Trophoblast cell (in vitro differentiated cells and primary cell): ENCODE results near the gene JAML.

Experiments
- DNase-seq, 2 donors: peaks; one replicate each; pipeline ENCODE4 v3.0.0-alpha.2; 2016
- H2AFZ ChIP-seq: 2 replicates; pipeline ENCODE4 v1.6.1; 2013; ENCODE audit warnings: low read length, moderate library complexity, mild to moderate bottlenecking; ENCODE audit not compliant: insufficient read depth, poor library complexity
- H2AK5ac ChIP-seq: 2 replicates; pipeline ENCODE4 v1.6.1; 2013; ENCODE audit warnings: mild to moderate bottlenecking, low read length
- H2BK120ac ChIP-seq: 2 replicates; pipeline ENCODE4 v1.6.1; 2013; ENCODE audit warnings: low read length, mild to moderate bottlenecking, moderate library complexity; ENCODE audit not compliant: insufficient read depth, poor library complexity
- H2BK12ac ChIP-seq: 2 replicates; pipeline ENCODE4 v1.6.1; 2013; ENCODE audit warnings: mild to moderate bottlenecking, low read length, moderate library complexity
- H2BK5ac ChIP-seq: 2 replicates; pipeline ENCODE4 v1.6.1; 2013; ENCODE audit warnings: low read length, low read depth, moderate library complexity, mild to moderate bottlenecking; ENCODE audit not compliant: poor library complexity
- H3K14ac ChIP-seq: 2 replicates; pipeline ENCODE4 v1.6.1; 2013; ENCODE audit warnings: mild to moderate bottlenecking, low read length
- H3K18ac ChIP-seq: 2 replicates; pipeline ENCODE4 v1.6.1; 2013; ENCODE audit warnings: mild to moderate bottlenecking, low read length
- H3K23ac ChIP-seq: 2 replicates; pipeline ENCODE4 v1.6.1; 2013; ENCODE audit warnings: low read length
- H3K27ac ChIP-seq: 2 replicates; pipeline ENCODE4 v1.5.1; 2013; ENCODE audit warnings: low read depth, mild to moderate bottlenecking, inconsistent platforms, low read length, moderate library complexity
- H3K27me3 ChIP-seq: 2 replicates; pipeline ENCODE4 v1.6.1; 2013; ENCODE audit warnings: inconsistent platforms, mild to moderate bottlenecking, low read length, moderate library complexity; ENCODE audit not compliant: insufficient read depth
- H3K36me3 ChIP-seq, 2 experiments: 1 replicate in 1 of 2; 2 replicates in 1 of 2; pipeline ENCODE4 v1.6.1; 2013; ENCODE audit warnings: low read length in 2 of 2, mild to moderate bottlenecking in 2 of 2, moderate library complexity in 1 of 2; ENCODE audit not compliant: insufficient read depth in 2 of 2, control insufficient read depth in 1 of 2
- H3K4ac ChIP-seq: 2 replicates; pipeline ENCODE4 v1.6.1; 2013; ENCODE audit warnings: low read depth, mild to moderate bottlenecking, low read length, moderate library complexity
- H3K4me1 ChIP-seq, 2 experiments: 1 replicate in 1 of 2; 2 replicates in 1 of 2; pipeline ENCODE4 v1.6.1; 2013; ENCODE audit warnings: low read length in 2 of 2, mild to moderate bottlenecking in 2 of 2, moderate library complexity in 1 of 2; ENCODE audit not compliant: insufficient read depth in 2 of 2, control insufficient read depth in 1 of 2
- H3K4me2 ChIP-seq: 2 replicates; pipeline ENCODE4 v1.6.1; 2013; ENCODE audit warnings: inconsistent platforms, mild to moderate bottlenecking, low read length, moderate library complexity
- H3K4me3 ChIP-seq: 2 replicates; pipeline ENCODE4 v1.5.1; 2013; ENCODE audit warnings: mild to moderate bottlenecking, low read depth, low read length, inconsistent platforms
- H3K79me1 ChIP-seq: one replicate; pipeline ENCODE4 v1.6.1; 2013; ENCODE audit warnings: low read length
- H3K79me2 ChIP-seq: 2 replicates; pipeline ENCODE4 v1.6.1; 2013; ENCODE audit warnings: low read length, mild to moderate bottlenecking; ENCODE audit not compliant: control insufficient read depth, insufficient read depth, poor library complexity
- H3K9ac ChIP-seq: 2 replicates; pipeline ENCODE4 v1.6.1; 2013; ENCODE audit warnings: mild to moderate bottlenecking, low read length
- H3K9me3 ChIP-seq: 2 replicates; pipeline ENCODE4 v1.6.1; 2013; ENCODE audit warnings: low read depth, mild to moderate bottlenecking, control low read depth, inconsistent platforms, low read length; ENCODE audit not compliant: insufficient read depth
- H4K12ac ChIP-seq: 2 replicates; pipeline ENCODE4 v1.6.1; 2013; ENCODE audit warnings: low read depth, mild to moderate bottlenecking, low read length, moderate library complexity
- H4K8ac ChIP-seq: 2 replicates; pipeline ENCODE4 v1.6.1; 2013; ENCODE audit warnings: low read depth, mild to moderate bottlenecking, low read length, moderate library complexity
- H4K91ac ChIP-seq: one replicate; pipeline ENCODE4 v1.6.1; 2013; ENCODE audit warnings: low read depth, mild to moderate bottlenecking, low read length, moderate library complexity
- WGBS: extraction: QIAGEN DNeasy Blood & Tissue Kit; methylation state at CpG from one replicate; pipeline ENCODE4 v1.1.7; 2013; ENCODE audit warnings: missing lambda C conversion rate; ENCODE audit not compliant: insufficient read length, insufficient coverage; ENCODE audit errors: extremely low coverage; 5-methylcytosine and 5-hydroxymethylcytosine counted together

The JAML gene

DNA sequence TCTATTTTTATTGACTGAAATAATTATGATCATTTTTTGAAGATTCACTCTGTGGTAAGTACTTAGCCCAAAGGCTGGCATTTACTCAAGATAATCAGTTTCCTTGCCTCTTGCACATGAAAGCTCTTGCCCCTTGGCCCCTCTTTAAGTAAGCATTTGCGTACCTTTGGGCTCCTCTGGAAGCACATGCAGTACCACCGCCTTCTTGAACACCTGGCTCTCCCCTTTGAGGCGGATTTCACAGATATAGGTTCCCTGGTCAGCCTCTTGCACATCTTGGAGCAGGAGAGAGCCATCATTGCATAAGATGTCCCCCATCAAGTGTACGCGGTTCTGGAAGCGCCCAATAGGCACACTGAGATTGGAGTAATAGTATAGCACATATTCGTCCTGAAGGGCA is 14.5 kb downstream of the JAML start:
- Histone ChIP-seq H3K4me2 (no peak overlapping the region), H3K79me1 (no peaks in the 10 kb centered on the region), H2BK12ac (no peak overlapping the region), H3K14ac (no peak overlapping the region), H3K79me2 (no peaks in the 10 kb centered on the region), H2BK5ac (no peak overlapping the region), H3K27ac (no peak overlapping the region), H4K91ac (no peak overlapping the region), H2AK5ac (no peak overlapping the region), H3K18ac (no peak overlapping the region), H3K9ac (no peak overlapping the region), H3K4ac (no peak overlapping the region), H2AFZ (no peak overlapping the region), H3K9me3 (no peaks in the 10 kb centered on the region), H2BK120ac (no peak overlapping the region), H4K12ac (no peak overlapping the region), H3K4me3 (no peak overlapping the region), H3K27me3 (no peaks in the 10 kb centered on the region), H3K36me3 (no peaks in the 10 kb centered on the region), H3K4me1 (peaks cover 0 to 2% of the 10 kb centered on the region in 2 experiments), H3K23ac (no peak overlapping the region), H4K8ac (no peak overlapping the region)
- DNase-seq = no peak
- no CpG with 5 or more reads among the region's 7 CpGs for WGBS

DNA sequence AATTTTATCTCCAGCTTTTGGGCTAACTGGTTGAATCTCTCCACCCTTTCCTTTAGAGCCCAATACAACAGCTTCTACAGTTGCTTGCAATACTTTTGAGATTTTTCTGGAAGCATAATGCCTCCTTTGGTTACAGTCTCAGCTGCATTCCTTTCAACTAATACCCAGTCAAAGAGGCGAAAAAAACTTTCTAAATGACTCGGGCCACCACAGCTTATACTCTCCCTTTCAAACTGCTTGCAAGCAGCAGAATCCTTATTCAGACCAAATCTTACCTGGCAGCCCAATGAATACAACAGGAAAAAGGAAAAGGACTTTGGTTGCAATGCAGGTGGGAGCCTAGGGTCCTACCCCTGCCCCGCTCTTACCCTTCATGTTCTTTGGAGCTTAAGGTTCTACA is 15.8 kb downstream of the JAML start:
- no peak overlapping the region for H4K8ac ChIP-seq
- no peak overlapping the region for H3K18ac ChIP-seq
- H2AK5ac ChIP-seq = no peak overlapping the region
- DNase-seq = no peak
- peaks cover 2% of the 10 kb centered on the region for H3K27me3 ChIP-seq
- H3K4me3 ChIP-seq = no peak overlapping the region
- no peaks in the 10 kb centered on the region for H3K9me3 ChIP-seq
- no peaks in the 10 kb centered on the region for H3K36me3 ChIP-seq
- H2AFZ ChIP-seq = no peak overlapping the region
- H4K12ac ChIP-seq = no peak overlapping the region
- no peak overlapping the region for H3K14ac ChIP-seq
- no peaks in the 10 kb centered on the region for H3K79me2 ChIP-seq
- no peaks in the 10 kb centered on the region for H3K79me1 ChIP-seq
- no peak overlapping the region for H3K23ac ChIP-seq
- H3K9ac ChIP-seq = no peak overlapping the region
- H4K91ac ChIP-seq = no peak overlapping the region
- no peak overlapping the region for H3K4ac ChIP-seq
- no peak overlapping the region for H2BK5ac ChIP-seq
- no peak overlapping the region for H3K4me2 ChIP-seq
- no peak overlapping the region for H3K27ac ChIP-seq
- no peak overlapping the region for H2BK12ac ChIP-seq
- WGBS = no CpG with 5 or more reads among the region's 3 CpGs
- H3K4me1 ChIP-seq = peaks cover 0 to 2% of the 10 kb centered on the region in 2 experiments
- H2BK120ac ChIP-seq = no peak overlapping the region

DNA sequence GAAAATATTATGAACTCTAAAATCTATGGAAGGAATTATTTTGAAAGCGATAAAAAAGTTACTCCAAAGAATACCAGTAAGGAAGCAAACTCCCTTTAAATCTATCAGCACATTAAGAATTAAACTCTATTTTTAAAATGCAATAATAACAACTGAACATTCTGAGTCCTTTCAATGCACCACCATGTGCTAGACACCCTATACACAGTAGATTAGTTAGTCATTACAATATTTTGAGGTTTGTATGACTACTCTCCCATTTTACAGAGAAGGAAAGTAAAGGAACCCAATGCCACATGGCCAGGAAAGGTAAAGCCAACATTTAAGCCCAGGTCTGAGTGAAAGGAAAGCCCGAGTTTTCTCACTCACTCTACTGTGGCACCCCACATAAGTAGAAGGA is 17.7 kb downstream of the JAML start:
- Histone ChIP-seq H3K27ac (no peak overlapping the region), H3K23ac (no peak overlapping the region), H2BK12ac (no peak overlapping the region), H3K18ac (no peak overlapping the region), H3K36me3 (no peaks in the 10 kb centered on the region), H3K14ac (no peak overlapping the region), H3K9ac (no peak overlapping the region), H2AFZ (no peak overlapping the region), H4K8ac (no peak overlapping the region), H3K4ac (no peak overlapping the region), H3K79me2 (no peaks in the 10 kb centered on the region), H3K4me3 (no peak overlapping the region), H3K79me1 (no peaks in the 10 kb centered on the region), H2AK5ac (no peak overlapping the region), H4K12ac (no peak overlapping the region), H3K27me3 (peaks cover 2% of the 10 kb centered on the region), H2BK120ac (no peak overlapping the region), H3K4me1 (peaks cover 0 to 2% of the 10 kb centered on the region in 2 experiments), H4K91ac (no peak overlapping the region), H3K4me2 (no peak overlapping the region), H2BK5ac (no peak overlapping the region), H3K9me3 (no peaks in the 10 kb centered on the region)
- no CpG with 5 or more reads among the region's 2 CpGs for WGBS
- DNase-seq = no peak

DNA sequence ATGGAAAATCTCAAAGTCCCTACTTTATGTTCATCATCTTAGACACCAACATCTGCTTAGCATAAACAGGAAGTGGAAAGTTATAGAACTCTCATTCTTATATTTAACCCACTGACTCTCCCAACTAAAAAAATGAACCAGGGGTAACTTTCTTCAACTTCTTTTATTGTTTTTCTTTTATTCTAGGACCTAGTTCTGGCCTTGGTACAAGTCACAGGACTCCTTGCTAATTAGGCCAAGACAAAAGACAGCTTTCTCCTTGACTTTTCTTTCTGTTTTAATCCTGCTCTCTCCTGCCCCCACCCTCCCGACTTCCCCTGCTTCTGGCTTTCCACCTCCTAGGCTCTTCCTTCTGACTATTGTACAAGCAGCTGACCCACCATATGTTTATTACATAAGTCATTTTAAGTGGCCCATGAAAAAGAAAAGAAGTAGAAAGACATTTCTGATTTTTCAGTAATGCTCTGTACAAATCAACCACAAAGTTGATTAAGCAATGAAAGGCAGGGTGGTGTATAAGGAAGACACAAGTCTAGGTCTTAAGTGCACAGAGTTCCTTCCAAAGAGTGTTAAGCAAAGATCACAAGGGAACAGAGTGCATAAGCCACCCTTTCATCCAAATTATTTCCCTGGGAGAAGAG is 18.3 kb downstream of the JAML start:
- Histone ChIP-seq H3K79me1 (no peaks in the 10 kb centered on the region), H3K14ac (no peak overlapping the region), H4K12ac (no peak overlapping the region), H3K4ac (no peak overlapping the region), H3K4me1 (no peaks in the 10 kb centered on the region), H2AFZ (no peak overlapping the region), H2BK5ac (no peak overlapping the region), H3K36me3 (no peaks in the 10 kb centered on the region), H3K4me2 (no peak overlapping the region), H3K4me3 (no peak overlapping the region), H3K9ac (no peak overlapping the region), H3K23ac (no peak overlapping the region), H4K91ac (no peak overlapping the region), H2AK5ac (no peak overlapping the region), H3K79me2 (no peaks in the 10 kb centered on the region), H4K8ac (no peak overlapping the region), H3K18ac (no peak overlapping the region), H3K9me3 (no peaks in the 10 kb centered on the region), H3K27me3 (peaks cover 2% of the 10 kb centered on the region), H3K27ac (no peak overlapping the region), H2BK120ac (no peak overlapping the region), H2BK12ac (no peak overlapping the region)
- WGBS = no CpG with 5 or more reads among the region's 1 CpG
- no peak for DNase-seq
